HepG2 (cell line): Measurements from ENCODE around the gene IL1A. TPM values are rescaled to one million over a fixed set of nuclear protein-coding genes. Genes with fewer than 3 reads are reported as not detected.

ENCODE experiments used
- BCL6 ChIP-seq: IDR thresholded peaks from 2 replicates; pipeline ENCODE4 v1.6.1; 2016; ENCODE audit warnings: missing genetic modification reagents, missing compliant biosample characterization
- CHD2 ChIP-seq: IDR thresholded peaks from 2 replicates; pipeline ENCODE4 v1.6.1; 2011; ENCODE audit warnings: low read depth, low read length, improper control_type of control experiment
- GPN1 ChIP-seq: sonication (generic); formaldehyde crosslinking; IDR thresholded peaks from 2 replicates; pipeline ENCODE4 v1.5.1; 2020; ENCODE audit warnings: missing genetic modification reagents, borderline replicate concordance
- HDAC1 ChIP-seq: sonication (generic); formaldehyde crosslinking; IDR thresholded peaks from 2 replicates; pipeline ENCODE4 v1.5.1; 2020; ENCODE audit warnings: mild to moderate bottlenecking, missing genetic modification reagents
- HNF4A ChIP-seq: sonication (generic); formaldehyde crosslinking; IDR thresholded peaks from 2 replicates; pipeline ENCODE4 v1.4.0; 2020; ENCODE audit warnings: missing genetic modification reagents
- HOXA9 ChIP-seq: sonication (generic); formaldehyde crosslinking; IDR thresholded peaks from 2 replicates; pipeline ENCODE4 v1.8.1; 2022; ENCODE audit warnings: missing genetic modification reagents, mild to moderate bottlenecking, moderate library complexity, borderline replicate concordance
- KDM5B ChIP-seq: sonication (generic); formaldehyde crosslinking; IDR thresholded peaks from 2 replicates; pipeline ENCODE4 v1.4.0; 2020; ENCODE audit warnings: missing genetic modification reagents, mild to moderate bottlenecking, borderline replicate concordance
- LCORL ChIP-seq, 2 experiments: fragments of 450-650 bp in 1 of 2; sonication (generic) in 1 of 2; formaldehyde crosslinking in 1 of 2; IDR thresholded peaks; 2 replicates each; pipeline versions ENCODE4 v1.5.0 to v1.6.1; 2017 to 2020; ENCODE audit warnings: antibody characterized with exemption in 1 of 2, missing genetic modification reagents in 1 of 2
- MLXIP ChIP-seq: sonication (generic); formaldehyde crosslinking; IDR thresholded peaks from 2 replicates; pipeline ENCODE4 v1.9.0; 2021; ENCODE audit warnings: missing genetic modification reagents, borderline replicate concordance
- MYNN ChIP-seq: sonication (generic); formaldehyde crosslinking; IDR thresholded peaks from 2 replicates; pipeline ENCODE4 v1.4.0; 2020; ENCODE audit warnings: mild to moderate bottlenecking, low read depth, missing genetic modification reagents
- RELA ChIP-seq: sonication (generic); formaldehyde crosslinking; IDR thresholded peaks from 2 replicates; pipeline ENCODE4 v1.4.0; 2020; ENCODE audit warnings: missing genetic modification reagents
- SCMH1 ChIP-seq: sonication (generic); formaldehyde crosslinking; IDR thresholded peaks from 2 replicates; pipeline ENCODE4 v1.9.0; 2021; ENCODE audit warnings: missing genetic modification reagents, mild to moderate bottlenecking, borderline replicate concordance
- SP5 ChIP-seq: IDR thresholded peaks from 2 replicates; pipeline ENCODE4 v1.6.1; 2016; ENCODE audit warnings: low read depth, borderline replicate concordance
- TFAP4 ChIP-seq: sonication (generic); IDR thresholded peaks from 2 replicates; pipeline ENCODE4 v1.6.1; 2016; ENCODE audit warnings: low read depth, borderline replicate concordance
- ZHX1 ChIP-seq: sonication (generic); formaldehyde crosslinking; IDR thresholded peaks from 2 replicates; pipeline ENCODE4 v1.8.1; 2022; ENCODE audit warnings: low read depth, mild to moderate bottlenecking, missing genetic modification reagents
- ZNF101 ChIP-seq: sonication (generic); formaldehyde crosslinking; IDR thresholded peaks from 2 replicates; pipeline ENCODE4 v1.4.0; 2020; ENCODE audit warnings: mild to moderate bottlenecking, low read depth, missing genetic modification reagents, borderline replicate concordance
- ZNF296 ChIP-seq: sonication (generic); formaldehyde crosslinking; conservative IDR thresholded peaks from 2 replicates; pipeline ENCODE4 v1.5.0; 2020; ENCODE audit warnings: mild to moderate bottlenecking, missing genetic modification reagents
- ZNF709 ChIP-seq: sonication (generic); formaldehyde crosslinking; IDR thresholded peaks from 2 replicates; pipeline ENCODE4 v1.5.0; 2020; ENCODE audit warnings: mild to moderate bottlenecking, missing genetic modification reagents
- polyA plus RNA-seq, 8 experiments: library from polyadenylated mRNA; depleted of rRNA in 3 of 8; stranded (reverse) in 7 of 8; unstranded in 1 of 8; fragments of >200 nt; fragmentation: Illumina TruSeq in 4 of 8; extraction: Trizol in 4 of 8; gene quantifications; 2 replicates each; pipeline versions ENCODE4 v1.2.1 to v1.2.3, GENCODE V29; 2011 to 2016; ENCODE audit warnings: low read depth in 4 of 8, missing spikeins in 1 of 8, mixed read lengths in 1 of 8; ENCODE audit not compliant: insufficient read depth in 1 of 8
- total RNA-seq, 5 experiments: library from RNA; depleted of rRNA; stranded (reverse); fragments of >200 nt; fragmentation: Illumina TruSeq; extraction: Trizol; gene quantifications; 2 replicates each; pipeline ENCODE4 v1.2.3, GENCODE V29; 2016; ENCODE audit warnings: low read depth in 1 of 5

IL1A gene
- total and polyA plus RNA-seq, 2 of the 13 experiments (the other 11 are each of a cell fraction or from before 2014, with no cell fraction given) = not detected

- TF ChIP-seq MLXIP (CRISPR knock-in tag) (peak; percentile 73; the same call in 1 of the 2 replicates), SCMH1 (CRISPR knock-in tag) (no peak), HNF4A (CRISPR knock-in tag) (peak; percentile 92), CHD2 (no peak), LCORL (IDR thresholded peaks at IDR 0.05) (peak; percentile 39), LCORL (CRISPR knock-in tag; IDR thresholded peaks at IDR 0.05) (peak; percentile 98), SP5 (CRISPR knock-in tag) (peak; percentile 84), KDM5B (CRISPR knock-in tag) (0 out of 2 replicates have a peak, but pooled peaks have one; percentile 53), RELA (CRISPR knock-in tag) (no peak), TFAP4 (peak; percentile 79), ZNF296 (CRISPR knock-in tag) (no peak), MYNN (CRISPR knock-in tag) (peak; percentile 64; the same call in 1 of the 2 replicates), ZHX1 (CRISPR knock-in tag) (no peak; the same call in 1 of the 2 replicates), ZNF101 (CRISPR knock-in tag) (no peak), HDAC1 (CRISPR knock-in tag) (peak; percentile 90), BCL6 (CRISPR knock-in tag) (peak; percentile 95), GPN1 (CRISPR knock-in tag) (no peak), ZNF709 (CRISPR knock-in tag) (peak; percentile 81; the same call in 1 of the 2 replicates), HOXA9 (peak; percentile 85)
These were observed 34.0 kb upstream of the IL1A start (continued) for GRCh38 chr2:112818094-112818902.
